GM18499 (cell line): Measurements from ENCODE around the gene CSGALNACT2.
"Not testable (repeated sequence)": the region's sequence is repeated elsewhere in the genome, so short reads cannot be mapped to it uniquely, and the experiment has no call there.

Source experiments
- ATAC-seq: cut with Tn5 transposase; IDR thresholded peaks from one replicate; pipeline ENCODE4 v1.9.1; 2021; ENCODE audit warnings: moderate number of reproducible peaks; ENCODE audit not compliant: insufficient read depth, unreplicated experiment

Gene CSGALNACT2

DNA sequence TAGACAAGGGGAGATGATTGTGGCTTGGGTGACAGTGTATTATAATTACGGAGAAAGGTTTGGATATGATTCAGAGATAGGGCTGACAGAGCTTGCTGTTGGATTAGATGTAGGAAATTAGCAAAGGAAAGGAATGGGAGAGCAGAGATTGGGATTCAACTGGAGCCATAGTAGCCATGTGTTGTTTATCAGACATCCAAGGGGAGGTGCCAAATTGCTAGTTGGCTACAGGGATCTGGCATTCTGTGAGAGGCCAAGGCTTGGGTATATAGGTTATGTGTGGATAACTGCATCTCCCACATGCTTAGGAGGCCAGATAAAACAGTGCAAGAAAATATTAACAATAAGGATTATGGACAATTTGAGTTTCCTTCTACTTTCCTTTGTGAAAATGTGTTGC lies 34.9 kb downstream of the CSGALNACT2 start:
- ATAC-seq = no peak

GRCh38 chr10:43174969-43175368 lies 36.7 kb downstream of the CSGALNACT2 start:
- no peak for ATAC-seq

GRCh38 chr10:43176271-43176670 lies 38.0 kb downstream of the CSGALNACT2 start:
- no peak for ATAC-seq

GRCh38 chr10:43177595-43177994 lies 39.4 kb downstream of the CSGALNACT2 start:
- no peak for ATAC-seq

GRCh38 chr10:43181146-43181545 lies 42.9 kb downstream of the CSGALNACT2 start:
- no peak for ATAC-seq

- ATAC-seq = not testable (repeated sequence)
Measured at GRCh38 chr10:43183764-43184163, 45.5 kb downstream of the CSGALNACT2 start.

GRCh38 chr10:43186150-43186549 lies 47.9 kb downstream of the CSGALNACT2 start:
- ATAC-seq = no peak

DNA sequence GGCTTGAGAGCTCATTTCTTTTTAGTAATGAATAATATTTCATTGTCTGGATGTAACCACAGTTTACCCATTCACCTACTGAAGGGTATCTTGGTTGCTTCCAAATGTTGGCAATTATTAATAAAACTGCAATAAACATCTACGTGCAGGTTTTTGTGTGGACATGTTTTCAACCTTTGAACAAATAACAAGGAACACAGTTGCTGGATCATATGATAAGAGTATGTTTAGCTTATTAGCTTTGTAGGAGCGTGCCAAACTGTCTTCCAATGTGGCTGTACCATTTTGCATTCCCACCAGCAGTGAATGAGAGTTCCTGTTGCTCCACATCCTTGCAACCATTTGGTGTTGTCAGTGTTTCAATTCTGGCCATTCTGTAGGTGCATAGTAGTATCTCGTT lies 49.0 kb downstream of the CSGALNACT2 start:
- no peak for ATAC-seq

DNA sequence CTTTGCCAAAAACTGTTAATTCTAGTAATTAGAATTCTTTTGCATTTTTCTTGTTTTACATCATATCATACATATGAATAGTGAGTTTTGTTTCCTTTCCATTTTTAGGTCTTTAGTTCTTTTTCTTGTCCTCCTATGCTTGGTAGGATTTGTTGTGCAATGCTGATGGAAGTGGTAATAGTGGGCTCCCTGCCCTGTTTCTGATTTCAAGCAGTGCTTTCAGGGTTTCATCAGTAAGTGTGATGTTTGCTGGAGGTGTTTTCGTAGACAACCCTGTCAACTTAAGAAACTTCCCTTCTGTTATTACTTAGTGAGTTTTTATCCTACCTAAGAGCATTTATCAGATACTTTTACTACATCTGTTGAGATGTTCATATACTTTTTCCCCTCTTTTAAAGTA lies 50.5 kb downstream of the CSGALNACT2 start:
- ATAC-seq = no peak

DNA sequence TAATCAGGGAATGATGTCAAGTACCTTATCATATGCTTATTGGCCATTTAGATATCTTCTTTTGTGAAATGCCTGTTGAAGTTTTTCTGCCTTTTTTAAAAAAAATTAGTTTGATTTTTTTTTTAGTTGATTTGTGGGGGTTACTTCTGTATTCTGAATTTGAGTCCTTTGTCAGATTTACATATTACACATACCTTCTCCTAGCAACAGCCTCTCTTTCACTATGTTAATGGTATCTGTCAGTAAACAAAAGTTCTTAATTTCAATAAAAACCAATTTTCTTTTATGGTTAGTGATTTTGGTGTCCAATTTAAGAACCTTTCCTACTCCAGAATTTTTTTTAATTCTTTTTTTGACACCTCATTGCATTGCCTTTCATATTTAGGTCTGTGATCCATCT lies 52.0 kb downstream of the CSGALNACT2 start:
- no peak for ATAC-seq

DNA sequence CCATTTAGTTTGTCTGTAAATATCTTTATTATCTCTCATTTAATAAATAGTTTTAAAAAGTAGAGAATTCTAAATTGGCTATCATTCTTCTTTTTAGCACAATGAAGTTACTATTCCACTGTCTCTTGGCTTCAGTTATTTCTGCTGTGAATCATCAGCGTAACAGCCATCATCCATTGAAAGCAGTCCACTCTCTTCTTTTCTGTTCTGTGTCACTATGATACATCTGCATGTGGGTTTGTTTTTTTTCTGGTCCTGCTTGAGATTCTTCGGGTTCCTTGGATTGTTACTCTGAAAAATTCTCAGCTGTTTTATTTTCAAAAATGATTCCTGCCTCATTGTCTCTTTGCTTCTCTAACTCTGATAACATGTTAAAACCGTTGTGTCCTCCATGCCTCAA lies 52.5 kb downstream of the CSGALNACT2 start:
- ATAC-seq = no peak

DNA sequence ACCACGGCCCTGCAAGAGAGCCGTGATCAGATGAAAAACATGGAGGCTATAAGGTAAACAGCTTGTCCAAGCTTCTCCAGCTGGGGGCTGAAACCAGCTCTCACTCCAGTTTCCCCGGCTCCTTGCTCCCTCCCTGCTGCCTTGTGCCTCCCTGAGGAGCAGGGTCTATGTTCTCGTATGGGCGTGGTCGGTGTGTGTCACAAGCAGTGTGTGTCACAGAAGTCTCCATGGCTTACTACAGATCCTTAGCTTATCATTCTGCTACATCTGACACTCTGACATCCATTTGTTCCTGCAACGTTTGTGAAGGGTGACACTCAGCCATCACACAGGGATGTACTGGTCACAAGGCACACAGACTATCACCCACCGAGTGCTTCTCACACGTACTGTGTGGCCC lies 54.6 kb downstream of the CSGALNACT2 start:
- ATAC-seq = no peak

GRCh38 chr10:43193496-43194080 lies 55.3 kb downstream of the CSGALNACT2 start:
- no peak for ATAC-seq

- no peak for ATAC-seq
Measured at GRCh38 chr10:43194266-43194665, 56.0 kb downstream of the CSGALNACT2 start.

DNA sequence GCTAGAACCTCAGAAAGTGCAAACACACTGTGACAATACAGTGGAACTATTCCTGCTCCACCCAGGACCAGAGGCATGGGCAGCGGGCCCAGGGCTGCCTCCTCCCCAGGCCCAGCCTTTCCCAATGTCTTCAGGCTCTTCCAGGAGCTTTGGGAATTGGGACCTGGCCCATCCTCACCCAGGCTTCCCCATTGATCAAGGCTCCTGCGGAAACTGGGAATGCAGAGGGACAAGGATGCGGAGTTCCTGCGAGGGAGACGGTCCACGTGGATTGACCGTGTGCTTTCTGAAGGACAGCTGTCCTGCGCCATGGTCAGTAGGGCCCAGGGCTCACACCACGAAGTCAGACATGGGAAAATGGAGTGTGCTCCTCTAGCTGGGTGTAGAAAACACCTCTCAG lies 56.6 kb downstream of the CSGALNACT2 start:
- no peak for ATAC-seq

GRCh38 chr10:43195557-43195956 lies 57.3 kb downstream of the CSGALNACT2 start:
- no peak for ATAC-seq

DNA sequence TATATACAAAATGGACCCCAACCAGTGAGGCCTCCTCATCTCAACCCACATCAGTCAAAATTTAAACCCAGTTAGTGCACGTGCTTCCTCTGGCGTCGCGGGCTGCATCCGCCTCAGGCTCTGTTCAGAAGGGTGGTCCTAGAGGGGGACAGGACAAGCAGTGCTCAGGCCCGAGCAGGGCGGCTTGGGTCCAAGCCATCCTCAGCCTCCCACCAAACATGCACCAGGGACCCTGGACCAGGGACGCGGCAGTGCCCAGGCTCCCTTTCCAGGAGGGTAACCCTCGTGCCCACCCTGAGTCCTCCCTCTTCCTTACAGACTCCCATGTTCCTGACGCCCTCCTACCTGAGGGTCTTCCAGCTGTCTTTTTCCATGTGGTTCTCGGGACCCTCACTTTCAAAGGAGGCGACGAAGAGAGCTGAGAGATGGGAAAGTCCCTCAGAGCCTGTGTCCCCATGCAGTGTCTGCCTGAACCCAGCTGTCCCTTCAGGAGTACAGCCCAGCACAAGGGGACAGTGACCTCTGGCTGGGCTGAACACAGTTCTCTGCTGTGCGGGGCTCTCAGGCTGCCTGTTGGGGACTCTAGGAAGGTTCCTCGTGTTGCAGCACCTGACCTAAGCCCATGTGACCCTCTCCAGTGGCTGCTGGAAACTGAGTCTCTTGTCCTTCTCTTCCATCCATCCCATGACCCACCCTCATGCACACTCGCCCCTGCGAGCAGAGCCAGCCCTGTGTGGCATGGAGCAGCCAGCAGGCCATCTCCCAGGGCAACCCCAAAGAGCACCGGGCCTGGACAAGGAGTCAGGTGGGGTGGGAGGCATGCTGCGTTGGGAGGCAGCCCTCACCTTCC lies 58.1 kb downstream of the CSGALNACT2 start:
- no peak for ATAC-seq

DNA sequence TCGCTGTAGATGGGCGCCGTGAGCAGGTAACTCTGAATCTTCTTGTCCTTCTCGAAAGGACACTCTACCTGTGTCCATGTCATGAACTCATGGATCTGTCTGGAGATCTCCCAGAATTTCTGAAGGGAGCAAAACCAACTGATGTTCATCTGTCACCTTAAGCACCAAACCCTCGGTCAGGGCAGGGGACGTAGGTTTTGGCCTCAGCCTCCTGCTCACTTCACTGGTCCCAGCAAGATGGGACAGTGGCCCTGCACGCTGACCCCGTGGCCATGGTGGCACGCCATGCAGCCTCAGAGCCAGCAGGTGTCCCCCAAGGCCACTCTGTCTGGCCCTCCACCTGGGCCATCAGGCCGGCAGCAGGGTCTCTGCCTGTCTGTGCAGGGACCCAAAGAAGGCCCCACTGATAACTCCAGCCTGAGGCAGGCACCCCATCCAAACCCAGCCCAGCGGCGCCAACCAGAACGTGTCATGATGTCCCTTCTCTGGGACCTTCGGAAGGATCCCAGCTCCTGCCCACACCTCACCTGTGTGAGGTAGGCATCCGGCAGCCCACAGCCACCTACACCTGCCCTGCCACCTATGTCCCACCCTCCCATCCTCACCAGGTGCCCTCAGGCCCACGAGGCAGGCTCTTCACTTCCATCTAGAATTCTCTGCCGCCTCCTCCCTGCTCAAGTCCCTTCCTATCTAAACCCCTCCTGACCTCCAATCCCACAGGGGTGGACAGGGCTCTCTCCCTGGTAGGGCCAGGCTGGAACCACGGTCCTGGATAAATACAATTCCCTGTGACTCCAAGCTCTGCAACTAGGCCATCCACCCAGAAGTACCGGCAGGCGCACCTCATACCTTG lies 59.0 kb downstream of the CSGALNACT2 start:
- no peak for ATAC-seq

DNA sequence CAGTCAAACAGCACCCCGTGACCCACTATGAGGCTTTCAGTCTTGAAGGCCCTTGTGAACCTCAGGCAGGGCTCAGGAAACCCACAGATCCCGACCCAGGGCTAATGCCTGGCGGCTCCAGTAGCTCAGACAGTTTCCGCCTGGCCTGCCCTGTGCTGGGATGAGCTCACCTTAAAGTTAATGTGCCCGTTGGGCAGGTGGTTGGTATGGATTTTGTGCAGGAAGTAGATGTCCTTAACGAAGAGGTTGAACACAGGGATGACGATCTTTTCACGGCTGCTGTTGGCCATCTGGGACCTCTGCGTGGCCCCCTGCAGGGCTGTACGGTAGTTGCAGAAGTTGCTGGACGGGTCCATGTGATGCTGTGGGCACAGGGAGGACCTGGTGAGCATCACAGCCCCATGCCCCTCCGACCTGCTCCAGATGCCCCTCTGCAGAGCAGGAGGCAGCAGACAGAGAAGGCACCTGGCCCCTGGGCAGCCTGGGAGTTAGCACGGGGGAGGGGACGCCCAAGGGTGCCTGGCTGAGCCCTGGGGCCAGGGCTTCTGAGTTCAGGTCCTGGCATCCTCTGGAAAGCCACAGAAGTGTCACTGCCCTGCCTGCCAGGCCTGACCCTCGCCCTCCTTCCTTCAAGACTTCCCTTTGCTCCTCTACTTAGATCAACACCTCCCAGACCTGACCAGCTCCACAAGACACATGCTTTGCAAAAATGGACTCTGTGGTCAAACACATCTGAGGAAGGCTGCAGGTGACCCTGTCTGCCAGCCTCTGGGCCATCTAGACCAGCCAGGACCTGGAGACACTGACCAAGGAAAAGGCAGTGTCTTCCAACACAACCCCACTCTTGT lies 59.8 kb downstream of the CSGALNACT2 start:
- no peak for ATAC-seq

DNA sequence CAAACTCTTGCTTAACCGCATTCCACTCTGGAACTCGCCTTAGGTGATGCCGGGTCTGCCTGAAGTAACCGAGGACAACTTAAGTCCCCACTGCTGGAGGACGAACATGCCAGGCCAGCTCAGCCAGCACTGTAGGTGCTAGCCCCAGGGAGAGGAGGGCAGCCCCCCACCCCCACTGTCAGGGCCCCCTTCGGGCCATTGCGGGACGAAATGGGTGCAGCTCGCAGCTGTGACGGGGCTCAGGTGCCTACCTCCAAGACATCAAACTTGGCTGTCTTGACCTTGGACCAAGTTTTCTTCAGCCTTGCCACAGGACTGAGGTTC lies 60.4 kb downstream of the CSGALNACT2 start:
- no peak for ATAC-seq
